HG02885 (cell line): Measurements from ENCODE around the gene TBX5.

Experiments
- ATAC-seq: cut with Tn5 transposase; IDR thresholded peaks from one replicate; pipeline ENCODE4 v1.9.1; 2021; ENCODE audit warnings: mild to moderate bottlenecking; ENCODE audit not compliant: unreplicated experiment, poor library complexity

The TBX5 gene

DNA sequence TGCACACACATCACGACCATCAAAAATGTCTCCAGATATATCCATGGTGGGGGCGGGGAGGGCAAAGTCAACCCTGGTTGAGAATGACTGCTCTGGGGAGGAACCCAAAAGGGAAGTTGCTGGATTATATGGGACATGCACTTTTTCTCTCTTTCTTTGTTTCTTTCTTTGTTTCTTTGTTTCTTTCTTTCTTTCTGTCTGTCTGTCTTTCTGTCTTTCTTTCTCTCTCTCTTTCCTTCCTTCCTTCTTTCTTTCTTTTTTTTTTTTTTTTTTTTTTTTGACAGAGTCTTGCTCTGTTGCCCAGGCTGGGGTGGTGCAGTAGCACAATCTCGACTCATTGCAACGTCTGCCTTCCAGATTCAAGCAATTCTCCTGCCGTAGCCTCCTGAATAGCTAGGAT, 71.5 kb downstream of the TBX5 start:
- no peak for ATAC-seq

DNA sequence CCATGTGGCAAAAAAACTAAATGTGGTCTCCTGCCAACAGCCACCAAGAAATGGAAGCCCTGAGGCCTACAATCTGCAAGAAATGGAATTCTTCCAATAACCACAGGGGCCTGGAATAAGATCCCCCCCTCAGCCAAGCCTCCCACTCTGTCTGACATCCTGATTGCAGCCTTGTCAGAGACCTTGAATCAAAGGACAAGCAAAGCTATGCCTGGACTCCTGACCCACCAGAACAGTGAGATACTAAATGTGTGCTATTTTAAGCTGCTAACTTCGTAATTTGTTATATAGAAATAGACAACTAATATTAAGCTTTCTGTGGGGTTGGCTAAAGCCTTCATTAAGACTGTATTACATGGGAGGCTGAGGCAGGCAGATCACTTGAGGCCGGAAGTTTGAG, 77.7 kb downstream of the TBX5 start:
- no peak for ATAC-seq

GRCh38 chr12:114327765-114328164, 78.2 kb downstream of the TBX5 start:
- no peak for ATAC-seq

- no peak for ATAC-seq
These were observed 84.4 kb downstream of the TBX5 start for GRCh38 chr12:114321524-114321923.

- no peak for ATAC-seq
These were observed 85.0 kb downstream of the TBX5 start for GRCh38 chr12:114320968-114321367.

- no peak for ATAC-seq
These were observed 85.8 kb downstream of the TBX5 start for GRCh38 chr12:114320101-114320500.

DNA sequence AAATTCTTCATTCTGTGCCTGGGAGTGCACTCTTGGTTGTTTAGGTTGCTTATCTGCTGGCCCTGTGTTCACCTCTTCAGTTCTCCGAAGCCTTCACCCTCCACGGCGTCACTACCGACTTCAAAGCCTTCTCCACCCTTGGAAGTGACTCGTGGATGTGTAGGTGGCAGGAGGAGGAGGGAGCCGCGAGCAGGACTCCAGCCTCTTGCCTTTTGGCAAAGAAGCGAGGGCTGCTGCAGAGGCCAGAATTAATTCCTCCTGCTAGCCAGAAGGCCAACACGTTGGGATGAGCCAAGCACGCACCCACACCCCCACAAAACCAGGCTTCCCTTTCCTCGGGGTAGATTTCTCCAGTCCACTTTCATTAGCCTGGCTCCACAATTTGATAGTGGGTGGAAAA, 86.5 kb downstream of the TBX5 start:
- no peak for ATAC-seq

GRCh38 chr12:114318984-114319383, 87.0 kb downstream of the TBX5 start:
- ATAC-seq, result no peak

GRCh38 chr12:114316076-114316475, 89.9 kb downstream of the TBX5 start:
- no peak for ATAC-seq

DNA sequence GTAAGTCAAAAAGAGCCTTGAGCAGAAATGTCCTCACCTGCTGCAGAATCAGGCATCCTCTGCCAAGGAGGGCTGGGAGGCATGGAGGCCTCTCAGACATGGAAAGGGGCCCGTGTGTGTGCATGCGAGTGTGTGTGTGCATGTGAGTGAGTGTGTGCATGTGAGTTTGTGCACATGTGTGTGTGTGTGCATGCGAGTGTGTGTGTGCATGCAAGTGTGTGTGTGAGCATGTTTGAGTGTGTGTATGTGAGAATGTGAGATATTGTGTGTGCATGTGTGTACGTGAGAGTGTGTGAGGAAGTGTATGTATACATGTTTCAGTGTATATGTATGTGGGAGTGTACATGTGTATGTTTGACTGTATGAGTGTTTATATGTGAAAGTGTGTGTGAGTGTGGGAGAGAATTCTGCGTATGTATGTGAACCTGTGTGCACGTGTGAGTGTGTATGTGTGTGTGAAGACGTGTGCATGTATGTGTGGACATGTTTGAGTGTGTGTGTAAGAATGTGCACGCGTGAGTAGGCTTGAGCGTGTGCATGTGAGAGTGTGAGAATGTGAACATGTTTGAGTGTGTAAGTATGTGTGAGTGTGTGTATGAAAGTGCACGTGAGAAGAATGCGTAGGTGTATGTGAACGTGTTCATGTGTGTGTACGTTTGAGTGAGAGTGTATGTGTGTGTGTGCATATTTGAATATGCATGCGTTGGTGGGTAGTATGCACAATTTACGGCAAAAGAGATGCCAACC, 90.8 kb downstream of the TBX5 start:
- no peak for ATAC-seq

- no peak for ATAC-seq
These were observed 91.5 kb downstream of the TBX5 start for GRCh38 chr12:114314403-114314802.

GRCh38 chr12:114313910-114314309, 92.0 kb downstream of the TBX5 start:
- ATAC-seq, result no peak

DNA sequence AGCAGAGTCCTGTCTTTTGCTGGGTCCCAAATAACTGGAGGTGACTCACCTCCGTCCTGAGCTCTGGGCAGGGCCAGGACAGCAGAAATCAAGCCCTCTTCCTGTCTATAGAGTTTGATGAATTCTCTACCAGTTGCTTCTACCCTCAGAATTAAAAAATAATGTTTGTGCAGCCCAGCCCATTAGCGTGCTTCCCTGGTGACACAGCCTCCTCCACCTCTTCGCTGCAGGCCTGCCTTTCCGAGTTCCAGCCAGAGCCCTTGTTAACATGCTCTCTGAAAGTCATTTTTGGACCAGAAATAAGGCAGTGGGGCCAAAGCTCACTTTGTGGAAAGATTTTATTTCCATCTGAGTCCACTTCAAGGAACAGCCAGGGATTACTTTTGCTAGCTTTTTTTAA, 94.0 kb downstream of the TBX5 start:
- no peak for ATAC-seq

DNA sequence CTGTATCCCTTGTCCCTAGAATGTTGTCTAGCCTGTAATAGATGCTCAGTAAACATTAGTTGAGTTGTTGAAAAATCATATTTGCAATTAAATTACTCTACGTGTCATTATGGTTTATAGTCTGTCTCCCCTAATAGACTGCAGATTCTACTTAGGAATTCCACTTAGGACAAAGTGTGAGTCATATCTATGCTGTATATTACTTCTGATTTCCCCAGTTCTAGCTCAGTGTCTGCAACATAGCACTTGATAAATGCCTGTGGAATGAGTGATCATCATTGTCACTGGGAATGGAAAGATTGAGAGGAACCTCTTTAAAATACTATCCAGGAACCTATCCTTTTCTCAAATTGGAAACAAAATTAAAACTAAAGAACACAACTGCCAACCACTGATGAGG, 99.3 kb downstream of the TBX5 start:
- no peak for ATAC-seq

DNA sequence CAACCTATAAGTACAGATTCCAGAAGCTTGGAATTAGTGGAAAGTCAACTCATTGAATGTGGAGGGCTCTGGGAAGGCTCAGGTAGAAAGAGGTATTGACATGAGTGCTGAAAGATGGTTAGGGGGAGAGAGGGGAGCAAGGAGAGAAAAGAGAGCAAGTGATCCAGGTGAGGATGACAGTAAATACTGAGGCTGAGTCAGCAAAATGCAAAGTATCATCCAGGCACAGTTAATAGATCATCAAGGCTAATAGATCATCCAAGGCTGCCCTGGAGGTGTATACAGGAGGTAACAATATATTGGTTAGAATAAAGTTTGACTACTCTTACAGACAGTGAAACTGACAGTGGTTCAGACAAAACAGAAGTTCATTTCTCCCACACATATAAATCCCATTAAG, 100.5 kb downstream of the TBX5 start:
- no peak for ATAC-seq
